GM21390 (cell line): ENCODE measurements around the gene CADM2.

Experiments
- ATAC-seq: cut with Tn5 transposase; IDR thresholded peaks from one replicate; pipeline ENCODE4 v1.9.1; 2021; ENCODE audit not compliant: unreplicated experiment

The CADM2 gene

GRCh38 chr3:85182975-85183752 lies 224.4 kb downstream of the CADM2 start:
- ATAC-seq: no peak

GRCh38 chr3:85185495-85185894 lies 226.7 kb downstream of the CADM2 start:
- ATAC-seq: no peak

- ATAC-seq: no peak
These were observed 230.9 kb downstream of the CADM2 start for GRCh38 chr3:85189731-85190130.

GRCh38 chr3:85193565-85193964 lies 234.8 kb downstream of the CADM2 start:
- no peak for ATAC-seq

GRCh38 chr3:85208650-85209049 lies 249.9 kb downstream of the CADM2 start:
- ATAC-seq: no peak

GRCh38 chr3:85210540-85210939 lies 251.8 kb downstream of the CADM2 start:
- no peak for ATAC-seq

GRCh38 chr3:85228966-85229365 lies 270.2 kb downstream of the CADM2 start:
- no peak for ATAC-seq

GRCh38 chr3:85244091-85244490 lies 285.3 kb downstream of the CADM2 start:
- ATAC-seq: no peak

GRCh38 chr3:85244519-85244918 lies 285.7 kb downstream of the CADM2 start:
- ATAC-seq: no peak

- no peak for ATAC-seq
These were observed 293.0 kb downstream of the CADM2 start for GRCh38 chr3:85251766-85252165.

- ATAC-seq: no peak
These were observed 293.9 kb downstream of the CADM2 start for GRCh38 chr3:85252686-85253085.

- ATAC-seq: no peak
These were observed 295.9 kb downstream of the CADM2 start for GRCh38 chr3:85254738-85255137.

GRCh38 chr3:85255949-85256348 lies 297.2 kb downstream of the CADM2 start:
- no peak for ATAC-seq

GRCh38 chr3:85258326-85258725 lies 299.5 kb downstream of the CADM2 start:
- ATAC-seq: no peak

- ATAC-seq: no peak
These were observed 300.0 kb downstream of the CADM2 start for GRCh38 chr3:85258819-85259218.

GRCh38 chr3:85259748-85260147 lies 301.0 kb downstream of the CADM2 start:
- no peak for ATAC-seq

GRCh38 chr3:85264381-85264780 lies 305.6 kb downstream of the CADM2 start:
- ATAC-seq: no peak

GRCh38 chr3:85270488-85270887 lies 311.7 kb downstream of the CADM2 start:
- ATAC-seq: no peak

GRCh38 chr3:85271911-85272310 lies 313.1 kb downstream of the CADM2 start:
- no peak for ATAC-seq

- no peak for ATAC-seq
These were observed 329.5 kb downstream of the CADM2 start for GRCh38 chr3:85288257-85288656.

GRCh38 chr3:85297291-85297690 lies 338.5 kb downstream of the CADM2 start:
- no peak for ATAC-seq

- no peak for ATAC-seq
These were observed 339.2 kb downstream of the CADM2 start for GRCh38 chr3:85298032-85298431.

GRCh38 chr3:85303156-85303555 lies 344.4 kb downstream of the CADM2 start:
- ATAC-seq: no peak
